DOHH2 (cell line): ENCODE measurements around the gene CD177.

Source experiments
- EZH2phosphoT487 ChIP-seq: fragments of 200-600 bp; sonication (generic); IDR thresholded peaks from 2 replicates; pipeline ENCODE4 v1.6.1; 2017; ENCODE audit warnings: borderline replicate concordance, mild to moderate bottlenecking, antibody characterized with exemption, low read length, moderate library complexity, mixed read lengths
- TF ChIP-seq, protein P1 (sequence below): fragments of 200-600 bp; sonication (generic); IDR thresholded peaks from one replicate; pipeline ENCODE4 v1.5.1; 2014; ENCODE audit warnings: antibody characterized with exemption, mild to moderate bottlenecking, low read depth, low read length; ENCODE audit not compliant: poor library complexity, severe bottlenecking

DNA sequence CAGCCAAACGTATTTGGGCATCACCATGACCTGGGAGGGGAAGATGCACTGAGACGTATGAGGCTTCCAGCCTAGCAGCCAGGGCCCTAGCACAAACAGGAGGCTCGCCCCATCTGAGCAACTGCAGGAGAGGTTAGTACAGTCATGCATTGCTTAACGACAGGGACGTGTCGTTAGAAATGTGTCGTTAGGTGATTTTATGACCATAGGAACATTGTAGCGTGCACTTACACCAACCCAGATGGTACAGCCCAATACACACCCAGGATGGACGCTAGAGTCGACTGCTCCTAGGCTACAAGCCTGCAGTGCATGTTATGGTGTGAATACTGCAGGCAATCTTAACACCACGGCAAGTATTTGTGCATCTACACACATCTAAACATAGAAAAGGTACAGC lies 9.3 kb downstream of the CD177 start:
- TF ChIP-seq, protein P1, sequence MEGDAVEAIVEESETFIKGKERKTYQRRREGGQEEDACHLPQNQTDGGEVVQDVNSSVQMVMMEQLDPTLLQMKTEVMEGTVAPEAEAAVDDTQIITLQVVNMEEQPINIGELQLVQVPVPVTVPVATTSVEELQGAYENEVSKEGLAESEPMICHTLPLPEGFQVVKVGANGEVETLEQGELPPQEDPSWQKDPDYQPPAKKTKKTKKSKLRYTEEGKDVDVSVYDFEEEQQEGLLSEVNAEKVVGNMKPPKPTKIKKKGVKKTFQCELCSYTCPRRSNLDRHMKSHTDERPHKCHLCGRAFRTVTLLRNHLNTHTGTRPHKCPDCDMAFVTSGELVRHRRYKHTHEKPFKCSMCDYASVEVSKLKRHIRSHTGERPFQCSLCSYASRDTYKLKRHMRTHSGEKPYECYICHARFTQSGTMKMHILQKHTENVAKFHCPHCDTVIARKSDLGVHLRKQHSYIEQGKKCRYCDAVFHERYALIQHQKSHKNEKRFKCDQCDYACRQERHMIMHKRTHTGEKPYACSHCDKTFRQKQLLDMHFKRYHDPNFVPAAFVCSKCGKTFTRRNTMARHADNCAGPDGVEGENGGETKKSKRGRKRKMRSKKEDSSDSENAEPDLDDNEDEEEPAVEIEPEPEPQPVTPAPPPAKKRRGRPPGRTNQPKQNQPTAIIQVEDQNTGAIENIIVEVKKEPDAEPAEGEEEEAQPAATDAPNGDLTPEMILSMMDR: no peak
- TF ChIP-seq EZH2phosphoT487: no peak
